Measurements from ENCODE around the gene ZNF649.

DNA sequence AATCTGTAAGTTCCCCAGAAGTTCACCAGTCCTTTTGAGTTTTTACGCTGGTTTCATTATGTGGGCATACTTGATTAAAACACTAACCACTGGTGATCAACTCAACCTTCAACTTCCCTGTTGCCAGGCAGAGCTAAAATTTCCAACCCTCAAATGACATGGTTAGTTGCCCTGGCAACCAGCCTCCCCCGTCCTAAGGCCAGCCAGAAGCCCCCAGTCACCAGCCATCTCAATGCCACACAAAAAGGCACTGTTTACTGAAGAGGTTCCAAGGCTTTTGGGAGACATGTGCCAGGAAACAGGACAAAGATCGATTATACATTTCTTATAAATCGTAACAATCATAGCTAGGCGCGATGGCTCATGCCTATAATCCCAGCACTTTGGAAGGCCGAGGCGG, 1.6 kb downstream of the ZNF649 start:
- no peak for TF ChIP-seq EZH2phosphoT487 (IDR thresholded peaks at IDR 0.05; ENCODE audit: borderline replicate concordance, low read length)
- TF ChIP-seq, protein P1, sequence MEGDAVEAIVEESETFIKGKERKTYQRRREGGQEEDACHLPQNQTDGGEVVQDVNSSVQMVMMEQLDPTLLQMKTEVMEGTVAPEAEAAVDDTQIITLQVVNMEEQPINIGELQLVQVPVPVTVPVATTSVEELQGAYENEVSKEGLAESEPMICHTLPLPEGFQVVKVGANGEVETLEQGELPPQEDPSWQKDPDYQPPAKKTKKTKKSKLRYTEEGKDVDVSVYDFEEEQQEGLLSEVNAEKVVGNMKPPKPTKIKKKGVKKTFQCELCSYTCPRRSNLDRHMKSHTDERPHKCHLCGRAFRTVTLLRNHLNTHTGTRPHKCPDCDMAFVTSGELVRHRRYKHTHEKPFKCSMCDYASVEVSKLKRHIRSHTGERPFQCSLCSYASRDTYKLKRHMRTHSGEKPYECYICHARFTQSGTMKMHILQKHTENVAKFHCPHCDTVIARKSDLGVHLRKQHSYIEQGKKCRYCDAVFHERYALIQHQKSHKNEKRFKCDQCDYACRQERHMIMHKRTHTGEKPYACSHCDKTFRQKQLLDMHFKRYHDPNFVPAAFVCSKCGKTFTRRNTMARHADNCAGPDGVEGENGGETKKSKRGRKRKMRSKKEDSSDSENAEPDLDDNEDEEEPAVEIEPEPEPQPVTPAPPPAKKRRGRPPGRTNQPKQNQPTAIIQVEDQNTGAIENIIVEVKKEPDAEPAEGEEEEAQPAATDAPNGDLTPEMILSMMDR (IDR thresholded peaks at IDR 0.05; ENCODE audit: low read depth, low read length, poor library complexity, severe bottlenecking): no peak
